Measurements from ENCODE around the gene LYPD6B. TPM values are rescaled to one million over a fixed set of nuclear protein-coding genes. Genes with fewer than 3 reads are reported as not detected.

LYPD6B gene
- total and polyA plus RNA-seq, 7 experiments from 2014 or later = 0.37 to 1.7 TPM; not detected in 5

- Mint-ChIP-seq H3K4me1 (peaks cover 0 to 10% (median 0%) of the 10 kb centered on the region in 7 donors), H3K36me3 (no peaks in the 10 kb centered on the region), H3K27ac (no peak overlapping the region), H3K9me3 (peaks cover 0 to 6% (median 0%) of the 10 kb centered on the region in 11 donors), H3K27me3 (peaks cover 52 to 70% (median 63%) of the 10 kb centered on the region in 5 donors), H3K4me3 (peak overlapping the region in 7 of 10 donors; percentile 8 to 71 (median 44))
- Histone ChIP-seq H3K4me3 (ENCODE audit: low read length) (no peak overlapping the region), H3K27me3 (ENCODE audit: control insufficient read depth in 2 of 2, insufficient read depth in 2 of 2, low read length in 2 of 2) (peaks cover 0 to 5% of the 10 kb centered on the region in 2 donors), H3K4me1 (ENCODE audit: control insufficient read depth in 2 of 2, insufficient read depth in 2 of 2, low read length in 2 of 2) (no peaks in the 10 kb centered on the region), H3K36me3 (ENCODE audit: control insufficient read depth in 2 of 3, insufficient read depth in 3 of 3, low read length in 3 of 3) (no peaks in the 10 kb centered on the region), H3K27ac (ENCODE audit: low read depth, low read length) (no peak overlapping the region), H3K9me3 (ENCODE audit: control insufficient read depth in 2 of 3, low read length in 3 of 3) (no peaks in the 10 kb centered on the region)
- intact Hi-C loops (cut with micrococcal nuclease) = no loop called here
- ChIA-PET CTCF (no interaction called here), POLR2A (no interaction called here)
- DNase-seq (no peak), ATAC-seq (no peak)
Measured at GRCh38 chr2:149037851-149038250, 648 bp upstream of the LYPD6B start.

- ATAC-seq = no peak
- no peak overlapping the region for H3K27ac Mint-ChIP-seq
- Histone ChIP-seq H3K36me3 (ENCODE audit: control insufficient read depth in 2 of 3, insufficient read depth in 3 of 3, low read length in 3 of 3) (no peaks in the 10 kb centered on the region), H3K27me3 (ENCODE audit: control insufficient read depth in 2 of 2, insufficient read depth in 2 of 2, low read length in 2 of 2) (peaks cover 0 to 5% of the 10 kb centered on the region in 2 donors), H3K4me1 (ENCODE audit: control insufficient read depth in 2 of 2, insufficient read depth in 2 of 2, low read length in 2 of 2) (no peaks in the 10 kb centered on the region), H3K4me3 (ENCODE audit: low read length) (no peak overlapping the region), H3K27ac (ENCODE audit: low read depth, low read length) (no peak overlapping the region), H3K9me3 (ENCODE audit: control insufficient read depth in 2 of 3, low read length in 3 of 3) (no peaks in the 10 kb centered on the region)
- peaks cover 0 to 5% (median 0%) of the 10 kb centered on the region in 11 donors for H3K9me3 Mint-ChIP-seq
- ChIA-PET CTCF (no interaction called here), POLR2A (no interaction called here)
- no peaks in the 10 kb centered on the region for H3K36me3 Mint-ChIP-seq
- no peak for DNase-seq
- H3K4me3 Mint-ChIP-seq = peak overlapping the region in 3 of 10 donors; percentile 41 to 61 (median 55)
- H3K27me3 Mint-ChIP-seq = peaks cover 46 to 74% (median 59%) of the 10 kb centered on the region in 5 donors
- H3K4me1 Mint-ChIP-seq = peaks cover 0 to 10% (median 0%) of the 10 kb centered on the region in 7 donors
- intact Hi-C loops (cut with micrococcal nuclease) = no loop called here
Measured at GRCh38 chr2:149039213-149039724, 770 bp downstream of the LYPD6B start.

GRCh38 chr2:149040451-149040850, 2.0 kb downstream of the LYPD6B start:
- peaks cover 46 to 81% (median 59%) of the 10 kb centered on the region in 5 donors for H3K27me3 Mint-ChIP-seq
- H3K4me1 Mint-ChIP-seq = peaks cover 0 to 10% (median 0%) of the 10 kb centered on the region in 7 donors
- peaks cover 0 to 13% (median 4%) of the 10 kb centered on the region in 11 donors for H3K9me3 Mint-ChIP-seq
- ChIA-PET POLR2A (no interaction called here), CTCF (no interaction called here)
- H3K4me3 ChIP-seq (ENCODE audit: low read length) = no peak overlapping the region
- no peak overlapping the region for H3K4me3 Mint-ChIP-seq
- H3K4me1 ChIP-seq (ENCODE audit: control insufficient read depth in 2 of 2, insufficient read depth in 2 of 2, low read length in 2 of 2) = no peaks in the 10 kb centered on the region
- no peak overlapping the region for H3K27ac ChIP-seq (ENCODE audit: low read depth, low read length)
- peak; percentile 46 for ATAC-seq
- H3K9me3 ChIP-seq (ENCODE audit: control insufficient read depth in 2 of 3, low read length in 3 of 3) = no peaks in the 10 kb centered on the region
- no peaks in the 10 kb centered on the region for H3K36me3 ChIP-seq (ENCODE audit: control insufficient read depth in 2 of 3, insufficient read depth in 3 of 3, low read length in 3 of 3)
- DNase-seq = peak in 2 of 9 donors; percentile 14 to 41
- H3K36me3 Mint-ChIP-seq = no peaks in the 10 kb centered on the region
- H3K27ac Mint-ChIP-seq = no peak overlapping the region
- H3K27me3 ChIP-seq (ENCODE audit: control insufficient read depth in 2 of 2, insufficient read depth in 2 of 2, low read length in 2 of 2) = peaks cover 0 to 5% of the 10 kb centered on the region in 2 donors
- intact Hi-C loops (cut with micrococcal nuclease) = no loop called here

- Mint-ChIP-seq H3K4me1 (peaks cover 0 to 10% (median 0%) of the 10 kb centered on the region in 7 donors), H3K9me3 (peaks cover 0 to 22% (median 7%) of the 10 kb centered on the region in 11 donors), H3K4me3 (no peak overlapping the region), H3K36me3 (no peaks in the 10 kb centered on the region), H3K27ac (no peak overlapping the region), H3K27me3 (peaks cover 42 to 80% (median 55%) of the 10 kb centered on the region in 5 donors)
- no peak overlapping the region for H3K4me3 ChIP-seq (ENCODE audit: low read length)
- DNase-seq (no peak), ATAC-seq (no peak)
- H3K27ac ChIP-seq (ENCODE audit: low read depth, low read length) = no peak overlapping the region
- no peaks in the 10 kb centered on the region for H3K9me3 ChIP-seq (ENCODE audit: control insufficient read depth in 2 of 3, low read length in 3 of 3)
- ChIA-PET POLR2A (no interaction called here), CTCF (no interaction called here)
- no peaks in the 10 kb centered on the region for H3K4me1 ChIP-seq (ENCODE audit: control insufficient read depth in 2 of 2, insufficient read depth in 2 of 2, low read length in 2 of 2)
- peaks cover 0 to 5% of the 10 kb centered on the region in 2 donors for H3K27me3 ChIP-seq (ENCODE audit: control insufficient read depth in 2 of 2, insufficient read depth in 2 of 2, low read length in 2 of 2)
- intact Hi-C loops (cut with micrococcal nuclease) = no loop called here
- no peaks in the 10 kb centered on the region for H3K36me3 ChIP-seq (ENCODE audit: control insufficient read depth in 2 of 3, insufficient read depth in 3 of 3, low read length in 3 of 3)
Measured at GRCh38 chr2:149041482-149041881, 3.0 kb downstream of the LYPD6B start.

GRCh38 chr2:149042881-149043280, 4.4 kb downstream of the LYPD6B start:
- H3K9me3 Mint-ChIP-seq = peaks cover 0 to 34% (median 17%) of the 10 kb centered on the region in 11 donors
- H3K4me1 Mint-ChIP-seq = peaks cover 0 to 8% (median 0%) of the 10 kb centered on the region in 7 donors
- H3K4me3 ChIP-seq (ENCODE audit: low read length) = no peak overlapping the region
- H3K9me3 ChIP-seq (ENCODE audit: control insufficient read depth in 2 of 3, low read length in 3 of 3) = no peaks in the 10 kb centered on the region
- ATAC-seq = no peak
- CTCF ChIA-PET = no interaction called here
- H3K4me3 Mint-ChIP-seq = no peak overlapping the region
- H3K36me3 Mint-ChIP-seq = peaks cover 0 to 7% (median 0%) of the 10 kb centered on the region in 5 donors
- no peaks in the 10 kb centered on the region for H3K36me3 ChIP-seq (ENCODE audit: control insufficient read depth in 2 of 3, insufficient read depth in 3 of 3, low read length in 3 of 3)
- POLR2A ChIA-PET = no interaction called here
- no peak overlapping the region for H3K27ac Mint-ChIP-seq
- peaks cover 0 to 5% of the 10 kb centered on the region in 2 donors for H3K27me3 ChIP-seq (ENCODE audit: control insufficient read depth in 2 of 2, insufficient read depth in 2 of 2, low read length in 2 of 2)
- DNase-seq = no peak
- H3K4me1 ChIP-seq (ENCODE audit: control insufficient read depth in 2 of 2, insufficient read depth in 2 of 2, low read length in 2 of 2) = no peaks in the 10 kb centered on the region
- H3K27me3 Mint-ChIP-seq = peaks cover 31 to 75% (median 45%) of the 10 kb centered on the region in 5 donors
- no peak overlapping the region for H3K27ac ChIP-seq (ENCODE audit: low read depth, low read length)
- intact Hi-C loops (cut with micrococcal nuclease) = no loop called here

- H3K9me3 Mint-ChIP-seq = peaks cover 2 to 46% (median 25%) of the 10 kb centered on the region in 11 donors
- Histone ChIP-seq H3K4me3 (ENCODE audit: low read length) (no peak overlapping the region), H3K36me3 (ENCODE audit: control insufficient read depth in 2 of 3, insufficient read depth in 3 of 3, low read length in 3 of 3) (no peaks in the 10 kb centered on the region), H3K4me1 (ENCODE audit: control insufficient read depth in 2 of 2, insufficient read depth in 2 of 2, low read length in 2 of 2) (no peaks in the 10 kb centered on the region), H3K27ac (ENCODE audit: low read depth, low read length) (no peak overlapping the region), H3K9me3 (ENCODE audit: control insufficient read depth in 2 of 3, low read length in 3 of 3) (no peaks in the 10 kb centered on the region), H3K27me3 (ENCODE audit: control insufficient read depth in 2 of 2, insufficient read depth in 2 of 2, low read length in 2 of 2) (peaks cover 4 to 5% of the 10 kb centered on the region in 2 donors)
- H3K27me3 Mint-ChIP-seq = peaks cover 26 to 67% (median 39%) of the 10 kb centered on the region in 5 donors
- H3K36me3 Mint-ChIP-seq = peaks cover 0 to 11% (median 0%) of the 10 kb centered on the region in 5 donors
- ATAC-seq (no peak), DNase-seq (no peak)
- H3K4me1 Mint-ChIP-seq = peaks cover 0 to 2% (median 0%) of the 10 kb centered on the region in 7 donors
- no peak overlapping the region for H3K27ac Mint-ChIP-seq
- no peak overlapping the region for H3K4me3 Mint-ChIP-seq
- intact Hi-C loops (cut with micrococcal nuclease) = no loop called here
- CTCF ChIA-PET = no interaction called here
- POLR2A ChIA-PET = no interaction called here
Measured at GRCh38 chr2:149044500-149044899, 6.0 kb downstream of the LYPD6B start.

- ChIA-PET CTCF (no interaction called here), POLR2A (no interaction called here)
- no peak overlapping the region for H3K27ac Mint-ChIP-seq
- H3K27me3 Mint-ChIP-seq = peaks cover 8 to 46% (median 17%) of the 10 kb centered on the region in 5 donors
- no peaks in the 10 kb centered on the region for H3K9me3 ChIP-seq (ENCODE audit: control insufficient read depth in 2 of 3, low read length in 3 of 3)
- no peak overlapping the region for H3K4me3 ChIP-seq (ENCODE audit: low read length)
- H3K9me3 Mint-ChIP-seq = peaks cover 2 to 46% (median 25%) of the 10 kb centered on the region in 11 donors
- H3K4me3 Mint-ChIP-seq = no peak overlapping the region
- H3K27me3 ChIP-seq (ENCODE audit: control insufficient read depth in 2 of 2, insufficient read depth in 2 of 2, low read length in 2 of 2) = peaks cover 0 to 4% of the 10 kb centered on the region in 2 donors
- DNase-seq (no peak), ATAC-seq (no peak)
- H3K27ac ChIP-seq (ENCODE audit: low read depth, low read length) = no peak overlapping the region
- H3K4me1 Mint-ChIP-seq = no peaks in the 10 kb centered on the region
- no peaks in the 10 kb centered on the region for H3K4me1 ChIP-seq (ENCODE audit: control insufficient read depth in 2 of 2, insufficient read depth in 2 of 2, low read length in 2 of 2)
- peaks cover 0 to 11% (median 0%) of the 10 kb centered on the region in 5 donors for H3K36me3 Mint-ChIP-seq
- no peaks in the 10 kb centered on the region for H3K36me3 ChIP-seq (ENCODE audit: control insufficient read depth in 2 of 3, insufficient read depth in 3 of 3, low read length in 3 of 3)
- intact Hi-C loops (cut with micrococcal nuclease) = no loop called here
Measured at GRCh38 chr2:149047118-149047517, 8.6 kb downstream of the LYPD6B start.
